Fibroblast of lung (primary cell): ENCODE results near the gene PTGIS. TPM values are rescaled to one million over a fixed set of nuclear protein-coding genes. Genes with fewer than 3 reads are reported as not detected.

Experiments
- DNase-seq, 2 donors: peaks; one replicate each; pipeline versions ENCODE4 v3.0.0 to v3.0.0-alpha.2; 2010; ENCODE audit warnings: low read depth in 2 of 2
- H2AFZ ChIP-seq: 2 replicates; pipeline ENCODE4 v1.5.1; 2012; ENCODE audit warnings: low read length, control low read depth, inconsistent platforms
- H3K27ac ChIP-seq: 2 replicates; pipeline ENCODE4 v1.5.1; 2011; ENCODE audit warnings: low read length, control low read depth; ENCODE audit not compliant: insufficient read depth
- H3K27me3 ChIP-seq: 2 replicates; pipeline ENCODE4 v1.5.1; 2011; ENCODE audit warnings: mild to moderate bottlenecking, low read length; ENCODE audit not compliant: control insufficient read depth, insufficient read depth
- H3K36me3 ChIP-seq: 2 replicates; pipeline ENCODE4 v1.5.1; 2011; ENCODE audit warnings: low read length; ENCODE audit not compliant: control insufficient read depth, insufficient read depth
- H3K4me1 ChIP-seq: 2 replicates; pipeline ENCODE4 v1.5.1; 2011; ENCODE audit warnings: low read length; ENCODE audit not compliant: control insufficient read depth, insufficient read depth; ENCODE audit errors: extremely low read depth
- H3K4me2 ChIP-seq: 2 replicates; pipeline ENCODE4 v1.5.1; 2011; ENCODE audit warnings: low read length, control low read depth; ENCODE audit not compliant: insufficient read depth; ENCODE audit errors: extremely low read depth
- H3K4me3 ChIP-seq, 4 experiments: fragments of 200-600 bp in 1 of 4; sonication (generic) in 1 of 4; replicated peaks in 1 of 4; 2 replicates each; pipeline ENCODE4 v1.5.1; 2011 to 2016; ENCODE audit warnings: low read length in 4 of 4, low read depth in 3 of 4, mild to moderate bottlenecking in 3 of 4, control low read depth in 2 of 4, inconsistent platforms in 1 of 4, mixed read lengths in 1 of 4; ENCODE audit not compliant: insufficient read depth in 1 of 4; ENCODE audit errors: control extremely low read depth in 1 of 4
- H3K79me2 ChIP-seq: 2 replicates; pipeline ENCODE4 v1.5.1; 2012; ENCODE audit warnings: mild to moderate bottlenecking, low read length, inconsistent platforms; ENCODE audit not compliant: control insufficient read depth, insufficient read depth
- H3K9ac ChIP-seq: 2 replicates; pipeline ENCODE4 v1.5.1; 2011; ENCODE audit warnings: mild to moderate bottlenecking, low read length, control low read depth; ENCODE audit not compliant: insufficient read depth
- H3K9me3 ChIP-seq: 2 replicates; pipeline ENCODE4 v1.5.1; 2012; ENCODE audit warnings: low read depth, low read length; ENCODE audit not compliant: control insufficient read depth, insufficient read depth
- H4K20me1 ChIP-seq: 2 replicates; pipeline ENCODE4 v1.5.1; 2011; ENCODE audit warnings: low read length; ENCODE audit not compliant: control insufficient read depth, insufficient read depth; ENCODE audit errors: extremely low read depth
- EZH2 ChIP-seq: IDR thresholded peaks from 2 replicates; pipeline ENCODE4 v1.5.1; 2012; ENCODE audit warnings: low read length, control low read depth, mild to moderate bottlenecking; ENCODE audit errors: missing control alignments
- polyA plus RNA-seq, 2 donors: library from polyadenylated mRNA; depleted of rRNA in 1 of 2; stranded (reverse) in 1 of 2; unstranded in 1 of 2; fragments of >200 nt; gene quantifications; 2 replicates each; pipeline ENCODE4 v1.2.1, GENCODE V29; 2011 to 2012; ENCODE audit warnings: missing spikeins in 1 of 2
- total RNA-seq: library from RNA; depleted of rRNA; stranded (reverse); fragments of >200 nt; gene quantifications from 2 replicates; pipeline ENCODE4 v1.2.1, GENCODE V29; 2014
- TF ChIP-seq, protein P1 (sequence below), 2 donors: IDR thresholded peaks in 1 of 2; conservative IDR thresholded peaks in 1 of 2; 1 replicate in 1 of 2; 2 replicates in 1 of 2; pipeline ENCODE4 v1.5.1; 2011 to 2012; ENCODE audit warnings: low read length in 2 of 2, control low read depth in 1 of 2, inconsistent platforms in 1 of 2, low read depth in 1 of 2, mild to moderate bottlenecking in 1 of 2

PTGIS gene
- total and polyA plus RNA-seq, 2 donors (not counting 1 experiment from before 2014, with no cell fraction given), result 6.8 to 41.5 TPM

DNA sequence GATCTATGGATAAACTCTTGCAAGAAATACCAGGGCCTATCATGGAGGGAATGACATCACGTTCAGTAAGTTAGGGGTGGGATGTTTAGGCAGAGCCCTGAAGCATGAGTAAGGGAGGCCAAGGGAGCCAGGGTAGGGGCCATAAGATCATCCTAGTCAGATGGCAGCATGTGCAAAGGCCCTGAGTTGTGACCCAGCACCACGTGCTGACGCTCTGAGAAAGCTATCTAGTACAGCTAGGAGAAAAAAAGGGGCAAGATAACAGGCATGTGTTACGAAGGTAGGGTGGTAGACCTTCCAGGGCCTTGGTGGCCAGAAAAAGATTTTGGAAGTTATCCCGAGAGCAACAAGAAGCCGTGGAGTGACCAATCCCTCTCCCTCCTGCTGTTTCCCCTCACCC, 107.8 kb downstream of the PTGIS start:
- H3K36me3 ChIP-seq, result no peaks in the 10 kb centered on the region
- H3K9ac ChIP-seq, result no peak overlapping the region
- no peak overlapping the region for H3K4me2 ChIP-seq
- H3K79me2 ChIP-seq, result no peaks in the 10 kb centered on the region
- H3K27ac ChIP-seq, result no peak overlapping the region
- peaks cover 2% of the 10 kb centered on the region for H3K27me3 ChIP-seq
- no peaks in the 10 kb centered on the region for H3K4me1 ChIP-seq
- no peaks in the 10 kb centered on the region for H4K20me1 ChIP-seq
- no peak overlapping the region for H2AFZ ChIP-seq
- no peak for TF ChIP-seq EZH2
- TF ChIP-seq, protein P1, sequence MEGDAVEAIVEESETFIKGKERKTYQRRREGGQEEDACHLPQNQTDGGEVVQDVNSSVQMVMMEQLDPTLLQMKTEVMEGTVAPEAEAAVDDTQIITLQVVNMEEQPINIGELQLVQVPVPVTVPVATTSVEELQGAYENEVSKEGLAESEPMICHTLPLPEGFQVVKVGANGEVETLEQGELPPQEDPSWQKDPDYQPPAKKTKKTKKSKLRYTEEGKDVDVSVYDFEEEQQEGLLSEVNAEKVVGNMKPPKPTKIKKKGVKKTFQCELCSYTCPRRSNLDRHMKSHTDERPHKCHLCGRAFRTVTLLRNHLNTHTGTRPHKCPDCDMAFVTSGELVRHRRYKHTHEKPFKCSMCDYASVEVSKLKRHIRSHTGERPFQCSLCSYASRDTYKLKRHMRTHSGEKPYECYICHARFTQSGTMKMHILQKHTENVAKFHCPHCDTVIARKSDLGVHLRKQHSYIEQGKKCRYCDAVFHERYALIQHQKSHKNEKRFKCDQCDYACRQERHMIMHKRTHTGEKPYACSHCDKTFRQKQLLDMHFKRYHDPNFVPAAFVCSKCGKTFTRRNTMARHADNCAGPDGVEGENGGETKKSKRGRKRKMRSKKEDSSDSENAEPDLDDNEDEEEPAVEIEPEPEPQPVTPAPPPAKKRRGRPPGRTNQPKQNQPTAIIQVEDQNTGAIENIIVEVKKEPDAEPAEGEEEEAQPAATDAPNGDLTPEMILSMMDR (conservative IDR thresholded peaks at IDR 0.05 in 1 of 2, IDR thresholded peaks at IDR 0.05 in 1 of 2; ENCODE audit: low read depth in 1 of 2, low read length in 2 of 2), result no peak
- no peak overlapping the region for H3K4me3 ChIP-seq
- DNase-seq, result no peak
- H3K9me3 ChIP-seq, result no peaks in the 10 kb centered on the region

DNA sequence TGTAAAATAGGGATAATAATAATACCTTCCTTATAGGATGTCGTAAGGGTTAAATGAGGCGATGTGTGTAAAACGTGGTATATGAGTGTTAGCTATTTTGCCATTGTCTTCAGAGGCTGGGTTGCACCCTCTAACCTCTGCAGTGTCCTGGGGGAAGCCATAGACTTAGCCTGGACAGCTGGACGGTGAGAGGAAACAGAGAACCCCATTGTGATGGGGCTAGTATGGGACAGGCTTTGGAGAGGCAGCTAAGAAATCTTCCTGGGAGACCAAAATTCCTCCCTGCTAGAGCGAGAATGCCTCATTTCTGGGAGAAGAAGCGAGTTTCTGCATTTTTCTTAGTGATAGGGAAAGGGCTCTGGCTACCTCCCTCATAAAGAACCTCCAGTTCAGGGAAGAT, 108.3 kb downstream of the PTGIS start:
- Histone ChIP-seq H3K79me2 (no peaks in the 10 kb centered on the region), H3K9ac (no peak overlapping the region), H3K27ac (no peak overlapping the region), H3K36me3 (no peaks in the 10 kb centered on the region), H3K9me3 (no peaks in the 10 kb centered on the region), H3K27me3 (peaks cover 2% of the 10 kb centered on the region), H3K4me3 (no peak overlapping the region), H4K20me1 (no peaks in the 10 kb centered on the region), H3K4me1 (no peaks in the 10 kb centered on the region), H2AFZ (no peak overlapping the region), H3K4me2 (no peak overlapping the region)
- TF ChIP-seq EZH2, result no peak
- TF ChIP-seq, protein P1 (conservative IDR thresholded peaks at IDR 0.05 in 1 of 2, IDR thresholded peaks at IDR 0.05 in 1 of 2; ENCODE audit: low read depth in 1 of 2, low read length in 2 of 2), result no peak
- DNase-seq, result no peak

DNA sequence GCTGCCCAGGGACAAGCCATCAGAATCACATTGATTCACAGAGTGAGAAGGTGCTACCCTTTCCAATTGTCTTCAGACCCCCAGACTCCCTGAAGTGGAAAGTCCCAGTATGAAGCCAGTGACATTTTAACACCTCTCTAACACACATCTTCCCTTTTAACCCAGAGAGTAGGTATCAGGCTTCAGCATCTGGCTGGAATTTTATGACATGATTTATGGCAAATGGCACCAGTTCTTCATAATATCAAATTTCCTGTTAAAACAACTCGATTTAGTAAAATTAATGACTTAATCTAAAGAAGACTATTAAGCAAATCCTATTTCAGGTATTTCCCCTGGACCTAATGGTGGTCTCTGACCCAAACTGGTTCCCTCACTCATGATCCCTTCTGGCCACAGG, 110.5 kb downstream of the PTGIS start:
- Histone ChIP-seq H3K9ac (no peak overlapping the region), H3K27ac (no peak overlapping the region), H3K4me3 (no peak overlapping the region), H3K79me2 (no peaks in the 10 kb centered on the region), H4K20me1 (no peaks in the 10 kb centered on the region), H3K4me1 (no peaks in the 10 kb centered on the region), H3K36me3 (no peaks in the 10 kb centered on the region), H3K4me2 (no peak overlapping the region), H3K9me3 (no peaks in the 10 kb centered on the region), H3K27me3 (peaks cover 7% of the 10 kb centered on the region), H2AFZ (no peak overlapping the region)
- no peak for DNase-seq
- TF ChIP-seq EZH2, result no peak
- TF ChIP-seq, protein P1 (conservative IDR thresholded peaks at IDR 0.05 in 1 of 2, IDR thresholded peaks at IDR 0.05 in 1 of 2; ENCODE audit: low read depth in 1 of 2, low read length in 2 of 2), result no peak
